HG03442 (cell line): ENCODE results near the gene JHY.

Source experiments
- ATAC-seq: cut with Tn5 transposase; IDR thresholded peaks from one replicate; pipeline ENCODE4 v1.9.1; 2021; ENCODE audit warnings: mild to moderate bottlenecking, moderate library complexity; ENCODE audit not compliant: unreplicated experiment

JHY gene

DNA sequence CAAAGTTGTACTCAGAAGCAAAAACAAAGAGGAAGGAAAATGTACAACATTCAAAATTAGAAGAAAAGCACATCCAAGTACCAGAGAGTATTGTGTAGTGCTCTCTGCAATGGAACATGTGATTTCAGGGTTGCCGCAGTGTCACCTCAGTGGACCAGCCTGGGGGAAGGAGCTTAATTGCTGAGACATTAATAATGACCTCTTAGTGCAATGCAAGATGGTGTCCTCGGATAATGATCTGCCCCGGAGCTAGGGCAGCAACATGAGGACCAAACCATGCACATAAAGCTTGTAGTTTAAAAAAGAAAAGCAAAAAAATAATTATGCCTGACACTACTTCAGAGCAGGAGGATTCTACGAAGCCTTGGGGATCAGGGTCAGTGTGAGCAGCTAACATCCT, 11.3 kb upstream of the JHY start:
- ATAC-seq: no peak

DNA sequence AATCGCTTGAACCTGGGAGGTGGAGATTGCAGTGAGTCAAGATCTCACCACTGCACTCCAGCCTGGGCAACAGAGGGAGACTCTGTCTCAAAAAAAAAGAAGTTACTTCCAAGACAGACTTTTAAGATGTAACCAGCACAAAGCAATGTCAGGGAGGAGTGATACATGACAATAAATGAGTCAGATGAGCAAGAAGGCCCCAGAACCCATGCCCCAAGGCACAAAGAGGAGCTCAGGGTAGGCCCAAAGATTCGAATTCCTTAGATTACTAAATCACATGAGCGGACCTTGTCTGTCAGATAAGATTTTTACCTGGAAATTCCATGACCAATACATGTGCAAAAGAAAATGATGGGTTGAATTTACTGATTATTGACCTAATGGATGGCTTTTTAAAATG, 10.5 kb upstream of the JHY start:
- ATAC-seq: no peak

DNA sequence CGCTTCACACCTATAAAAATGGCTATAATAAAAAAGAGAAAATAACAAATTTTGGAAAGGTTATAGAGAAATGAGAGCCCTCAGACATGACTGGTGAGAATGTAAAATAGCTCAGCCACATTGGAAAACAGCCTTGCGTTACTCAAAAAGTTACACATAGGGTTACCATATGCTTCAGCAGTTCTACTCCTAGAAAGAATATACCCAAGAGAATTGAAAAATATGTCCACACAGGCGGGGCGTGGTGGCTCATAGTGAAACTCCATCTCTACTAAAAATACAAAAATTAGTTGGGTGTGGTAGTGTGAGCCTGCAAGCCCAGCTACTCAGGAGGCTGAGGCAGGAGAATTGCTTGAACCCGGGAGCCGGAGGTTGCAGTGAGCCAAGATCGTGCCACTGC, 7.6 kb upstream of the JHY start:
- peak; percentile 85 for ATAC-seq

DNA sequence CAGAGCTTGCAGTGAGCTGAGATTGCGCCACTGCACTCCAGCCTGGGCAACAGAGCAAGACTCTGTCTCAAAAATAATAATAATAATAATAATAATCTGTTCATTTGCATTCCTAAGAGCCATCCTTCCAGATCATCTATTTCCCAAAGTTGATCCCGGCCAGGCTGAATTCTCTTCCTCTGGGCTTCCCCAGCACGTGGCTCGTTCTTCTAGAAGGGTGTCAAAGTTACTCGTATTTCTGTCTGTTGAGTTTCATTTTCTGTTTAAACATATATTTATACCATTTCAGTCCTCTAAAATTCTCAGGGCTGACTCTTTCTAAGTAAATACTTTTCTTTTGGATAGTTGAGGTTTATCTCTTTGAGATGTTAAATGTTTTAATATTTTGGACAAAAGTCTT, 4.8 kb upstream of the JHY start:
- no peak for ATAC-seq

DNA sequence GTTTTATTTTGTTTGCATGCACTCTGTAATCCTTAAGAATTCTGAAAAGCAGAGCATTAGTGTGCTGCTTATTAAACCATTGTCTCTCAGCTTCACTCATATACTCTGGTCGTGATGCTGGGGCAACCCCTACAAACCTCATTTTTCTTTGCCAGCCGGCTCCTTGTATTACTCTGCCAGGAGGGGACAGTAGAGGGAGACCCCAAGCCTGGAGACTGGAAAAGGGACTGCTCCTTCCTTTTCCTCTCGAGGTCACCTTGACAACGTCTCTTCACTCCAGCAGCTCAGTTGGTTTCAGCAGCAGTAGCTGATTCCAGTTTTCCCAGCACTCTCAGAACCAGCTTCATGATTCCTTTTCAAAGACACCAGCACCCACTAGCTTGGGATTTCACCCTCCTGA, 2.8 kb upstream of the JHY start:
- ATAC-seq: no peak

DNA sequence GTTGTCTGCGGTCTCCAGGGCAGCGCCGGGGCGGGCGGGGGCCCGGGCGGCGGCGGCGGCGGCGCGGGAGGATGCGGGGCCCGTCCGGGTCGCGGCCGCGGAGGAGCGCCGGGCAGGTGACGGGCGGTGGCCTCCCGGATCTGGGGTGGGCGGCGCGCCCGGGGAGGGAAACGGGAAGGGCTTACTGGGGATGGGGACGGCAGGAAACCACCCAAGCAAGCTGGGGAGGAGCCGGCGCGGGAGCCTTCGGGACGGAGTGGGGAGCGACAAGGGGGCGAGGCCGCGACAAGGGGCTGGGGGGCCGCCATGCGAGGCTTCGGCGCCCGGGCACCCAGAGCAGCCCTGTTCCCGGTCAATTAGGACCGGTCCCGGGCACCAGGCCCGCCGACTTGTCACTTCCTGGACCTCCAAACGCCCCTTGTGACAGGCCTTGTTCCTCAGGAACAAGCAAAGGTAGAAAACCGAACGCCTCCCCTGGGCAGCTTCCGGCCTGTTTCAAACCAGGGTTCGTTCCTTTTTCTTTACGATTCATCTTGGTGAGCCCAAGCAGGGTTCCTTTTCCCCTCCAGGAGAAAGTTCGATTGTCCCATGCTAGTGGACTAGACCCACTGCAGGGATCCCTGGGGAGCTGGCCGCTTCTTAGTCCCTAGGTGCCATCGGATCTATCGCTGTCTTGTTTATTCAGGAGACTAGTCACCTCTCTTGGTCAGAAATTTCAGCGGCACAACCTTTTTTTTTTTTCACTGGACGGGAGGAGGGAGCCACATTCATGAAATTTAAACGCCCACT, 492 bp downstream of the JHY start:
- peak; percentile 57 for ATAC-seq

DNA sequence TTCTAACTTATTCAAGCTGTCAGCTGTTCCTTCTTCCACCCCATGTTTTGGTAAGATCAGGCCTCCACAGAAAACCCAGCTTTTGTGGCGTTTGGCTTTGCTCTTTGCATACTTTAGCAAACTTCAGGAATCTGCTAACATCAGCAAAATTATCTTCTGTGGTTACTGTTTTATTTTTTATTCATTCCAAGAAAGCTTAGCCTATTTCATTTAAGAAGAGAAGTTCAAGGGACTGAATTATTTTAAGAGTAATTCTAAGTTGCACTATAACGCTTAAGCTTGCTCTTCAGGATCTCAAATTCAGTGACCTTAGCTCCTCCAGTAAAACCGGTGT, 1.1 kb downstream of the JHY start:
- ATAC-seq: no peak

DNA sequence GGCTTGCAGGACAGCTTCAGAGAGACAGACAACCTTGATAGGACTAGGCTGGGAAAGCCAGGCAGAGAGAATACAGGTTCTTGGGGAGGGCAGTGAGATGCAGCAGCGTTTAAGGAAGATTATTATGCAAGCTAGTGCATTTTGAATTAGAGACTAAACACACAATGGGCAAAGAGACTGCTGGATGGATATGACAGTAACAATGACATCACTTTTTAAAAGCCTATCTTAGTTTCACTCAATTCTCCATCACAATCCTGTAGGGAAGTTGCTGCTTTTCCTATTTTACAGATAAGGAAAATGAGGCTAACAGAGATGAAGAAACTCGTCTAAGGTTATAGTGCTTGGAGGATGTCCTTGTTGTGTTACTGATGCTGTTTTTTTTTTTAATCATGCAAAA, 5.6 kb downstream of the JHY start:
- ATAC-seq: no peak

DNA sequence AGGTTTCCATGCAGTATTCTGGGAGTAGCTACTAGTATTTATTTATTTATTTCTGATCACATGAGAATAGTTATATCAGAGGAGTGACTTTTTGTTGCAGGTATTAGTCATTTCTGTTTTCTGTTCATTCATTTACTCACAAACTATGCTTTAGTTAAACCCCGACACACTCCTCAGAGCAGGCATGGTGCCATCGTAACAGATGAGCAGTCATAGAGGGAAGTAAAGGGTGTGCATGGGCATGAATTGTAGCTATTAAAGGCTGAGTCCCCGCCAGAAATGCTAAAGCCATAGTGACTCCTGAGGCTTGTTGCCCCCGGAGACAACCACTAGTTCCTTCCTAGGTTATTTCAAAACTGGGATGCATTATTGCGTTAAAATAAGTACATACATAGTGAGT, 10.6 kb downstream of the JHY start:
- ATAC-seq: no peak

DNA sequence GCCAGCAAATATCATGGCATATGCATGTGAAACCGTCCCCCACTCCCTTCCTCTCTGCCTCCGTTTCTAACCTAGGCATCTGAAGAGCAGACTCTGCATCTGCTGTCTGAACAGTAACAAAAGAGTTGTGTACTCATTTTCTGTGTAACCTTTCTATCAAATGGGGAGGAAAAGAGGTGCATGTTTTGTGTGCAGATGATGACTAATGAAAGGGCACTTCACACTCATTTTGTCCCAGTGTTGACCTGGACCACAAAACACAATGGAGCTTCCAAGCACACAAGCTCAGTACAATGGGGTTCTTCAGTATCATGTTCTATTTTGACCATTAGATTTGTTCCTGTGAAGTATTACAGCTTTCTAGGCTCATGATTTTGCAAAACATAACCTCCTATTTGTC, 13.0 kb downstream of the JHY start:
- no peak for ATAC-seq

DNA sequence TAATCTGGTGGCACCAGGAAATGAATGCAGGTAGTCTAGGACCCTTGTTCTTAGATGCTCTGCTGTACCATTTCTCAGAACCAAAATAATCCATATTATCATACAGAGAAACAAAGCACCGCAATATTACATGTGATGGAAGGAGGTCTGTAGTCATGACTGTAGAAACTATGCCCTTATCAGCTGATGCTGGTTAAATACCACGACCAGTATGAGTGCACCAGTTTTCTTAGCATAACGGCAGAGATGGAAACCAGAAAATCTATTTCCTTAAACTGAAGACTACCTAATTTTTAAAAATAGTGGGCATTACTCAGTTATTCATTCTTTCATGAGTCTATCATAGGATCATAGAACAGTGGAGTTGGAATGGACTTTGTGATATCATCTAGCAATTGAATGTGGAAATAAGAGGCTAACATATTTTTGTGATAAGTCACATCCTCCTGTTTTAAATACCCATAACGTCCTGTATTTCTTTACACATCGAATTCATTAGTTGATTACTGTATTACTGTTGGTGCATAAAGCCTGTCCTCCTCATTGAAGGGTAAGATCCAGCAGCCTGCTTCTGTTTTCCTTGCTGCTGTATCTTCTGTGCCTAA, 15.1 kb downstream of the JHY start:
- ATAC-seq: no peak

DNA sequence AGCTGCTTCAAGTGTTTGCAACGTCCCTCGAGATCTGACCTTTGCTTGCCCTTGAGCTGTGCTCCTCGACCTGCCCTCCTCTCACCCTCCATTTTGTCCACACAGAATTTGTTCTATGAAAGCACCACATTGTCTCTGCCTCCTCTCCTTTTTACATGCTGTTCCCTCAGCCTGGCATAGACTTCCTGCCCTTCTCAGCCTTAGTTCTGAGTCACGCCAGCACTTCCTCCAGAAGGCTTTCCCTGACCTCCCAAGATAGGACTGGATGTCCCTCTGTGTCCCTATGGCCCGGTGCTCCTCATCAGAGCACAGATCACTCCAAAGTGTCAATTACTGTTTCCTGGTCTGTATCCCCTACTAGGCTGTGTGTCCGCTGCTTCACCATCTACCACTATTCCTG, 16.2 kb downstream of the JHY start:
- ATAC-seq: no peak

DNA sequence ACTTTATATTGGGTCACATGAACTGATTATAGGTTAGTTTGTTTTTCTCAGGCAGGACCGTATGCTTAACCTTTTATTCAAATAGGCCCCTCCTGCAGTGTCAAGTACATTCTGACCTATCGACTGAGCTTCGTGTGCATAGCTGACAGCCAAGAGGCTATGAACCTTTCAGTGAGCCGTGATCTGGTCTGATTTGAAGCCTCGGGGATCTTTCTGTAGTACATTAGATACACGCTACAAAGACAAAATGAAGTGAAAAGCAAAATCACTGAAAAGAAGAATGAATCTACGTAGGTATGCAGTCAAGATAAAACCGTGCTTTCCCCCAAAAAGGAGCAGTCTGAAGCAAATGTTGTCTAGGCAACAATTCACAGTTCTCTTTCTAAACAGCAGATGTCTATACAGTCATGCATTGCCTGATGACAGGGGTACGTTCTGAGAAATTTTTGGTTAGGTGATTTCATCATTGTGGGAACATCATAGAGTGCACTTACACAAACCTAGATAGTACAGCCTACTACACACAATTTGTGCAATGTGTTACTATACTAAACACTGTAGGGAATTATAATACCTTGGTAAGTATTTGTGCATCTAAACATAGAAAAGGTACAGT, 18.1 kb downstream of the JHY start:
- no peak for ATAC-seq

DNA sequence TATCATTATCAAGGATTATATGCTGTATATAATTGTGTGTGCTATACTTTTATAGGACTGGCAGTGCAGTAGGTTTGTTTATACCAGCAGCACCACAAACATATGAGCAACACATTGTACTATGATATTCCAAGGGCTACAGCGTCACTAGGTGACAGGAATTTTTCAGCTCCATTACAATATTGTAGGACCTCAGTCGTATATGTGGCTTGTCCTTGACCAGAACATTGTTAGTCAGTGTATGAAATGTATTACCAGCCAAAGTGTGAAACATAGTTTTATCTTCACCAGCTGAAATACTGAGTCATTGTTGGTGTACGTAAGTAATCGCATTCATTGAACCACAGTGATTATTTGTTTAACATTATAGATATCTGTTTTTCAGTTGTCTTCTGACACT, 20.4 kb downstream of the JHY start:
- ATAC-seq: no peak

DNA sequence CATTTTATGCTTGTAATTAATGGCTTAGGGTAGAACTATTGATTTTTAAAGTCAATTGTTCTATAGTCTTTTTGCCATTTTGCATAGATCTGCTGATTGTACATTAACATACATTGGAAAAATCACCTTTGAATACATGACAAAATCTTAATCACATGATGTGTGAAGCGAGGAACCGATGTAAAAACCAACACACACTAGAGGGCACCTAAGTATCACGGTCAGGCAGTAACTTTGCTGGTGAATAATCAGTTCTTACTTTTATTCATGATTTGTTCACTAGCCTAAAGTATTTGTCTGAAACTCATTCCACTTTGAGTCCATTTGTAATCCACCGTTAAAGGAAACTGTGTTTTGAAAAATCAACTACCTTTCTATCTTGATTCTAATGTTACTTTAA, 28.2 kb downstream of the JHY start:
- ATAC-seq: no peak

DNA sequence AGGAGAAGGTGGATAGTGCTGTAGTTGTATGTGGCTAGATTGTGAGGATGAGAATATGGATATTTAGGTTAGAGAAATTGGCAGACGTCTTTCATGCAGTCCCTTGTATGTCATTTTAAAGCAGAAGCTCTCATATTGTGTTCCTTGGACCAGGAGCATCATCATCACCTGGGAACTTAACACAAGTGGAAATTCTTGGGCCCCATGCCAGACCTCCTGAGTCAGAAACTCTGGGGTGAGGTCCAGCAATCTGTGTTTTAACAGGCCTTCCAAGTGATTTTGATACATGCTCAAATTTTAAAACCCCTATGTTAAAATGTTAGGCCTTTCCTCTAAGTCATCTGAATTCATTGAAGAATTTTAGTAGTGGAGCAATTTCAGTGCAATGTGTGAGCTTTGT, 34.8 kb downstream of the JHY start:
- ATAC-seq: no peak

DNA sequence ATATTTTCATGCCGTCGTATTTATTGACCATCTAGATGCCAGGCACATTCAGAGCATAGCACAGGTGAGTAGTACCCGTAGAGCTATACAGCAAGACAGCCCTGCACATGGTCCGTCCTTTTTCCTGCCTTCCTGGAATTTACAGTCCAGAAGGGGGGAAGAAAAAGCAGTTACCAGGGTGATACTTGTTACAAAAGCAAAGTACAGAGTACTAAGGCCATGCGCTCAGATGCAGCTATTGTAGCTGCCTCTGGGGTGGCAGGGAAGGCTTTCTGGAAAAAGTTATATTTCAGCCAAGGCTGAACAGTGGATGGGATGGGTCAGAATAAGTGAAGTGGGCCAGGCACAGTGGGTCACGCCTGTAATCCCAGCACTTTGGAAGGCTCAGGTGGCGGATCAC, 36.2 kb downstream of the JHY start:
- ATAC-seq: no peak

DNA sequence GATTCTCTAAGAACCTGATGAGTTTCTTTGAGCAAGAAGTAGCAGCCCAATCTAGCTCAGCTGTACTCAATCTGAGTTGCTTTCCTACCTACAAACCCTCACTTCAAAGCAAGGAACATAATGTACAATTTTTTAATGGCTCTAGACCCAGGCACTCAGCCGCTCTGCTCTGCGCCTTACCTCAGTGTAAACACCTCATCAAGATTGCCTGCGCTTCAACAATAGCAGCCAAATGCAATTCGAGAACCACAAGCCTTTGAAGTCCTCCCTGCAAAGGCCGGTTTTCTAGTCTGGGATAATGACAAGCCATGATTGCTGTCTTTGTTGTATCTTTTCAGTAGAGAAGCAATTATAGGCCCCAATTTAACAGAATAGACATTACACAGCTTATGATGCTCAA, 38.0 kb downstream of the JHY start:
- ATAC-seq: no peak

DNA sequence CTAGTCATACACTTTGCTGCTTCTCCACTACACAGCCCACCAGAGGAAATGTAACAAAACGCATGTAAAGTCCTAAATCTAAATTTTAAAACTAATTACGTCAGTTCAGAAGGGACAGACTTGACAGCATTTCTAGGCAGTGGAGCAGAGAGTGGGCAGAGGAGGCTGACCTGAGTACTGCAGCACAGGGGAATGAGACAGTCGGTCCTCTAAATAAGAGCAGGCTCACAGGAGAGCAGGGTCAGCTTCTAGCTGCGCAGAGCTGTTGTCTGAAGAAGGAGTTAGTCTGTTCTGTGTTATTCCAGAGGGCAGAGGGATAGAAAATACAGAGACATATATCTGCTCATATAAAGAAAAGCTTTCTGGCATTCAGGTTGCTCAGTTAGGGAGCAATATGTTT, 40.3 kb downstream of the JHY start:
- no peak for ATAC-seq

DNA sequence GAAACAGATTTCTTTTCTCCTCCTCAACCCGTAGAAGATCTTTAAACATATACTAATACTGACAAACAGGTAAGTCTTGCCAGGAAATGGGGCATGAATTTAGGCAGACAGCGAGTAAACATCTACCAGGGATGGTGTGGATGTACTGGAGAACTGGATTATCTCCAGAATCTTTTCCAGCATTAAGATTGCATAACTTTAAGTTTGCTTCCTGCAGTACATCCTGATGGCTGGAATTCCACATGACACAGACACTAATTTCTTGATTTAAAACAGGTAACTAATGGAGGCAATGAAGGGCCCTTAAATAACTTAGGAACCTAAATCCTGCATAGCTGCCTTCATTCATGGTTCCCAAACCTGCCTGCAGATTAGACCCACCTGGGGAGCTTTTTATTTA, 40.7 kb downstream of the JHY start:
- no peak for ATAC-seq

DNA sequence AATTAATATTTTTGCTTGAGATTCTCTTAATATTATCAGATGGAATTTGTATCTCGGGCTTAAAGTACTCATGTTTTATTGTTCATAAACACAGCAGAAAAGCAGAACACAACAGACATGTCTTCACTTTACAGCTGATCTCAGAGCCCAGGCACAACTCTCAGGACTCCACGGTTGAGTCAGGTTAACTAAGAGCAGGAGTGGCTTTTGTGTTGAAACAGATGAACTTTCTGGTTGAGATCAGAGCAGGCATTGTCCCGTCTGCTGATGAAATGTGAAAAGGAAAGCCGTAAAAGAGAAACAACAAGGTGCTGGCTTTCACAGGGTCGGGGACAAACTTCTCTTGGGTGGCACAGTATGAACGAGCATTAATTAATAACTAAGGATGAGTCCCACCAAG, 49.0 kb downstream of the JHY start:
- no peak for ATAC-seq

DNA sequence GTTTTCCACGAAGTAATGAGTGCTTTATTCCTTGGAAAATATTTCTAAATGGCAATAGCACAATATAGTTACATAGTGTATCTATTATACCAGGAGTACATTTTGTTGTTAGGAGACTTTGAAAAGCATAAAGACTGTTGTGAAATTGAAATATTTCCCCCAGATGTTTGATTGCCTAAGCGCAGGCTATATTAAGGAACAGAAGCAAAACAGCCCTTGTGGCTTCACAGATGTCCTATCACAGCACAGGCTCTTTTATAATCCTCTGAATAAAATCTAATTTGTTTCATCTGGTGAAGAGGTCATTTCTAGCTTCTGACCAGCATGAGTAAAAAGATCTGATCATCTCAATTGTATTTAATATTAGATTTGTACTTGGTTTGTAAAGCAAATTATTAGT, 50.9 kb downstream of the JHY start:
- no peak for ATAC-seq

DNA sequence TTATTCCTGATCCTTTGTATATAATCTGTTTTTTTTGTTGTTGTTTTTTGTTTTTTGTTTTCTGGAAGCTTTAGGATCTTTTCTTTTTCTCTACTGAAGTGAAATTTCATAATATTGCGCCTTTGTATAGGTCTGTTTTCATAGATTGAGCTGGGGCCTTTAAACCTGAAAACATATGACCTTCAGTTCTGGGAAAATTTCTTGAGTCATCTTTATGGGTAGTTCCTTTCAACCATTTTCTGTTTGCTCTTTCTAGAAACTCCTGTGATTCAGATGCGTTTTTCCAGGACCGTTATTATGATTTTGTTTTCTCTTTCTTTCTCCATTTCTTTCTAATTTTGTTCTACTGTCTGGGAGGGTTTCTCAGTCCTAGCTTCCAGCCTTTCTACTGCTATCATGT, 55.4 kb downstream of the JHY start:
- no peak for ATAC-seq
